H54 (cell line): Measurements from ENCODE around the gene TLCD1.

ENCODE experiments used
- DNase-seq: peaks from one replicate; pipeline ENCODE4 v3.0.0; 2011; ENCODE audit warnings: low spot score, mixed read lengths; ENCODE audit not compliant: insufficient read length
- FAIRE-seq: peaks from 3 replicates; lab custom pipeline; 2011; peaks lifted over from hg19 to GRCh38; lab: Jason Lieb, UNC
- POLR2A ChIP-seq: IDR thresholded peaks from 2 replicates; pipeline ENCODE4 v1.6.1; 2011; ENCODE audit warnings: low read depth, mild to moderate bottlenecking, low read length

Gene TLCD1

GRCh38 chr17:28719021-28719433 lies 7.0 kb downstream of the TLCD1 start:
- TF ChIP-seq POLR2A = no peak
- FAIRE-seq (no peak), DNase-seq (no peak)

- TF ChIP-seq POLR2A = no peak
- no peak for FAIRE-seq
- no peak for DNase-seq
Measured at GRCh38 chr17:28718333-28719020, 7.6 kb downstream of the TLCD1 start.

- DNase-seq = peak; percentile 88
- no peak for FAIRE-seq
- peak; percentile 76 for TF ChIP-seq POLR2A
Measured at GRCh38 chr17:28717578-28718332, 8.3 kb downstream of the TLCD1 start, which contains the start of gene RAB34. Gene RAB34, minus strand, starts transcription at chr17:28717868. Its CDS starts 602 bp downstream, at chr17:28717266.

- no peak for DNase-seq
- FAIRE-seq = no peak
Measured at GRCh38 chr17:28716740-28717577, 9.1 kb downstream of the TLCD1 start.

DNA sequence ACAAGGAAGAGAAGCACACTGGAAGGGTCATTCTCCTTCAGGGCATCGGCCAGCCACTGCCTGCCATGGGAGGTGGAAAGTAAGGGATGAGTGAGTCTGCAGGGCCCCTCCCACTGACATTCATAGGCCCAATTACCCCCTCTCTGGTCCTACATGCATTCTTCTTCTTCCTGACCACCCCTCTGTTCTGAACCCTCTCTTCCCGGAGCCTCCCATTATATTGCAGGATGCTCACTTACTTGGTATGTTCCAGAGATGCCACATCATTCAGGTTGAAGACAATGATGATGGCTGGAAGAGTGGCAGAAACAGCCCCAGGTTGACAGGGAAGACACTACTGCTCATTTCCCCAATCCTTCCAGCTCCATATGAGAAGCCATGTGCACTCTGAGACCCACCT lies 10.8 kb downstream of the TLCD1 start:
- no peak for TF ChIP-seq POLR2A
- FAIRE-seq (no peak), DNase-seq (no peak)

More at GRCh38 chr17:28716740-28717577, 9.1 kb downstream of the TLCD1 start:
- peak; percentile 18; the same call in 1 of the 2 replicates for TF ChIP-seq POLR2A

GRCh38 chr17:28714281-28714680 lies 11.8 kb downstream of the TLCD1 start:
- FAIRE-seq (no peak), DNase-seq (no peak)
- no peak for TF ChIP-seq POLR2A

GRCh38 chr17:28712705-28713415 lies 13.2 kb downstream of the TLCD1 start:
- no peak for DNase-seq
- TF ChIP-seq POLR2A = no peak
- FAIRE-seq = no peak

- DNase-seq (no peak), FAIRE-seq (no peak)
- TF ChIP-seq POLR2A = no peak
Measured at GRCh38 chr17:28712032-28712704, 13.9 kb downstream of the TLCD1 start.

DNA sequence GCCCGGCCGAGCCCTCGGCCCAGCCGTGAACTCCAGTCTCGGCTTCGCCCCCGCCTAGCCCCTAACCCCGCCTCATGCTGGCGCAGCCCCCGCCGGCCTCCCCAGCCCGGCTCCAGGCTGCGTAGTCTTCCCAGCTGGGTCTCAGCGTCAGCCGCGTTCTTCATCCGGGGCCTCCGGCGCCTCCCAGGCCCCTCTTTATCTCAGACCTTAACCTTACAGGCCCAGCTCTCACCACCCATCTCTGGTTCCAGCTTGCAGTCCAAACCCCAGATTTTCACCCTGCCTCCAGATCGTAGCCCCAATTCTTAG lies 14.4 kb downstream of the TLCD1 start, which contains the start of gene PROCA1:
Gene PROCA1, minus strand, starts transcription at position 166 of the 309 bp plus-strand sequence. CDS start 228 bp downstream, outside the sequence.
- DNase-seq (no peak), FAIRE-seq (no peak)
- no peak for TF ChIP-seq POLR2A

GRCh38 chr17:28710861-28711722 lies 14.9 kb downstream of the TLCD1 start:
- DNase-seq = peak; percentile 98
- no peak for FAIRE-seq
- peak; percentile 96 for TF ChIP-seq POLR2A

- no peak for TF ChIP-seq POLR2A
- FAIRE-seq (no peak), DNase-seq (no peak)
Measured at GRCh38 chr17:28707339-28707720, 18.7 kb downstream of the TLCD1 start.
